22Rv1 (cell line): Measurements from ENCODE around the gene L1TD1.

ENCODE experiments used
- CTCF ChIP-seq: fragments of 450-650 bp; IDR thresholded peaks from 2 replicates; pipeline ENCODE4 v1.5.1; 2017; ENCODE audit warnings: mild to moderate bottlenecking
- ZFX ChIP-seq: fragments of 450-650 bp; IDR thresholded peaks from 2 replicates; pipeline ENCODE4 v1.6.1; 2017; ENCODE audit warnings: antibody characterized with exemption, borderline replicate concordance

DNA sequence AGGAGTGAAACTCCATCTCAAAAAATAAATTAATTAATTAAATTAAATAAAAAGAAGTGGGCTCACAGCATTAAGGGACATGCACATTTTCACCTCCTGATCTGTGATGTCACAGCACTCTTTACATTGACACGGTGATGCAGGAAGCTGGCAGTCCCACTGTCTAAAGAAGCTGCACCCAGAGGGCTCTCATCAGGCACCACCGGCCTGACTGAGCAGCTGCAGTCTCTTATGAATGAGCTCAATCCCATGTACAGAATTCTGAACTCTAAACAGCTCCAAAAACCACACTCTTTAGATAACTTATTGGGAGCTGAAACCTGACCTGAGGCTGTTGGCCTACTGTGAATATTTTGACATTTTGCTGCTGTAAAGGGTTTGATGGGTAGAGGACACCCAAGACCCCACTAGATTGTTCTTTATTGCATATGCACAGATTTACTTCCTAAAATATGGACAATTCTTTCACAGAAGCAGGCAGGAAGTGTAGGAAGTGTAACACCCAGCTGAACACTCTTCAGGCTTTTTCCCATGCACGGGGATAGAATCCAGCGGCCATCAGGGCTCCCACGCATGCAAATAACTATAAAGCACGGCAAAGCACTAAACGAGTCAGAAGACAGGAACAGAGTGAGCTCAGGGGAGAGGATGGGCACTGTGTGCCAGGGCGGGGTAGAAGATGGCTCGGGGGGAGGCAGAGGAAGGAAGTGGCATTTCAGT, 46.2 kb downstream of the L1TD1 start:
- no peak for TF ChIP-seq CTCF
- TF ChIP-seq ZFX = no peak
